H9 (cell line): ENCODE data around the gene RNF114. TPM values are rescaled to one million over a fixed set of nuclear protein-coding genes. Genes with fewer than 3 reads are reported as not detected.

ENCODE experiments used
- DNase-seq: peaks from one replicate; pipeline ENCODE4 v3.0.0-alpha.2; 2017
- H2AFZ ChIP-seq: one replicate; pipeline ENCODE4 v1.6.1; 2013; ENCODE audit warnings: mild to moderate bottlenecking, low read length, control low read depth, moderate library complexity
- H2AK5ac ChIP-seq: 2 replicates; pipeline ENCODE4 v1.6.1; 2013; ENCODE audit warnings: low read length, control low read depth, mixed read lengths; ENCODE audit not compliant: insufficient read length
- H2BK120ac ChIP-seq: one replicate; pipeline ENCODE4 v1.6.1; 2013; ENCODE audit warnings: low read depth, mild to moderate bottlenecking, low read length, control low read depth, inconsistent platforms; ENCODE audit not compliant: poor library complexity, severe bottlenecking
- H2BK12ac ChIP-seq: 2 replicates; pipeline ENCODE4 v1.6.1; 2013; ENCODE audit warnings: low read length, control low read depth, mixed read lengths, low read depth; ENCODE audit not compliant: insufficient read length
- H2BK15ac ChIP-seq: 2 replicates; pipeline ENCODE4 v1.6.1; 2013; ENCODE audit warnings: low read depth, low read length, control low read depth
- H2BK20ac ChIP-seq: one replicate; pipeline ENCODE4 v1.6.1; 2013; ENCODE audit warnings: low read depth, mild to moderate bottlenecking, low read length, control low read depth, inconsistent platforms; ENCODE audit not compliant: poor library complexity, severe bottlenecking
- H2BK5ac ChIP-seq: 2 replicates; pipeline ENCODE4 v1.6.1; 2013; ENCODE audit warnings: low read length, control low read depth, mixed read lengths; ENCODE audit not compliant: insufficient read length
- H3K14ac ChIP-seq: 2 replicates; pipeline ENCODE4 v1.6.1; 2013; ENCODE audit warnings: low read length, control low read depth; ENCODE audit not compliant: insufficient read depth
- H3K18ac ChIP-seq: 2 replicates; pipeline ENCODE4 v1.6.1; 2013; ENCODE audit warnings: low read depth, mild to moderate bottlenecking, mixed read lengths, low read length, control low read depth; ENCODE audit not compliant: insufficient read length
- H3K23ac ChIP-seq: 2 replicates; pipeline ENCODE4 v1.6.1; 2013; ENCODE audit warnings: low read length, control low read depth, mixed read lengths, low read depth; ENCODE audit not compliant: insufficient read length
- H3K23me2 ChIP-seq: 2 replicates; pipeline ENCODE4 v1.6.1; 2013; ENCODE audit warnings: low read depth, mild to moderate bottlenecking, mixed read lengths, low read length, control low read depth; ENCODE audit not compliant: insufficient read length, poor library complexity, severe bottlenecking
- H3K27ac ChIP-seq: 2 replicates; pipeline ENCODE4 v1.5.1; 2013; ENCODE audit warnings: low read length, control low read depth, mixed read lengths, low read depth; ENCODE audit not compliant: insufficient read length
- H3K27me3 ChIP-seq: 2 replicates; pipeline ENCODE4 v1.6.1; 2013; ENCODE audit warnings: low read length, control low read depth, inconsistent platforms; ENCODE audit not compliant: insufficient read depth
- H3K4ac ChIP-seq: 2 replicates; pipeline ENCODE4 v1.6.1; 2013; ENCODE audit warnings: low read depth, mild to moderate bottlenecking, control low read depth, inconsistent platforms, low read length, moderate library complexity
- H3K4me1 ChIP-seq: 2 replicates; pipeline ENCODE4 v1.6.1; 2013; ENCODE audit warnings: low read length, control low read depth, inconsistent platforms; ENCODE audit not compliant: insufficient read depth
- H3K4me2 ChIP-seq: 2 replicates; pipeline ENCODE4 v1.6.1; 2013; ENCODE audit warnings: low read length, control low read depth, mixed read lengths; ENCODE audit not compliant: insufficient read length, insufficient read depth
- H3K56ac ChIP-seq: 2 replicates; pipeline ENCODE4 v1.6.1; 2013; ENCODE audit warnings: low read depth, mild to moderate bottlenecking, mixed read lengths, low read length, control low read depth; ENCODE audit not compliant: insufficient read length
- H3K79me1 ChIP-seq: 2 replicates; pipeline ENCODE4 v1.6.1; 2013; ENCODE audit warnings: low read depth, mild to moderate bottlenecking, moderate library complexity, low read length, control low read depth, inconsistent platforms; ENCODE audit not compliant: insufficient read depth, poor library complexity, severe bottlenecking
- H3K79me2 ChIP-seq: 2 replicates; pipeline ENCODE4 v1.6.1; 2013; ENCODE audit warnings: low read length, control low read depth, inconsistent platforms; ENCODE audit not compliant: insufficient read depth
- H3K9ac ChIP-seq: 2 replicates; pipeline ENCODE4 v1.6.1; 2013; ENCODE audit warnings: low read length, control low read depth, mixed read lengths; ENCODE audit not compliant: insufficient read length; ENCODE audit errors: extremely low read depth
- H3K9me3 ChIP-seq: one replicate; pipeline ENCODE4 v1.6.1; 2013; ENCODE audit warnings: low read depth, low read length, inconsistent platforms; ENCODE audit not compliant: control insufficient read depth
- H3T11ph ChIP-seq: one replicate; pipeline ENCODE4 v1.6.1; 2013; ENCODE audit warnings: mild to moderate bottlenecking, low read length, control low read depth, inconsistent platforms
- H4K20me1 ChIP-seq: one replicate; pipeline ENCODE4 v1.6.1; 2013; ENCODE audit not compliant: control insufficient read depth, insufficient read length, insufficient read depth
- H4K5ac ChIP-seq: 2 replicates; pipeline ENCODE4 v1.6.1; 2013; ENCODE audit warnings: low read depth, mild to moderate bottlenecking, mixed read lengths, low read length, control low read depth; ENCODE audit not compliant: insufficient read length
- H4K8ac ChIP-seq: replicated peaks from 2 replicates; pipeline ENCODE4 v1.6.1; 2013; ENCODE audit warnings: low read length, control low read depth, mixed read lengths, low read depth; ENCODE audit not compliant: insufficient read length
- H4K91ac ChIP-seq: 2 replicates; pipeline ENCODE4 v1.6.1; 2013; ENCODE audit warnings: low read depth, mild to moderate bottlenecking, moderate library complexity, mixed read lengths, low read length, control low read depth; ENCODE audit not compliant: insufficient read length
- H3K27ac Mint-ChIP-seq, 3 experiments: 2 replicates in 2 of 3; 3 replicates in 1 of 3; pipeline ENCODE4 v1.8.0; 2020 to 2021; ENCODE audit warnings: mixed read lengths in 3 of 3, mild to moderate bottlenecking in 1 of 3, moderate library complexity in 1 of 3
- H3K27me3 Mint-ChIP-seq: 2 replicates; pipeline ENCODE4 v1.8.0; 2021; ENCODE audit warnings: low read depth, mild to moderate bottlenecking, moderate library complexity, mixed read lengths
- H3K36me3 Mint-ChIP-seq, 3 experiments: 2 replicates in 2 of 3; 3 replicates in 1 of 3; pipeline ENCODE4 v1.8.0; 2020 to 2021; ENCODE audit warnings: low read depth in 3 of 3, mixed read lengths in 3 of 3; ENCODE audit not compliant: insufficient read depth in 1 of 3
- H3K4me1 Mint-ChIP-seq, 2 experiments: 2 replicates each; pipeline ENCODE4 v1.8.0; 2020; ENCODE audit warnings: mixed read lengths in 2 of 2
- H3K4me3 Mint-ChIP-seq, 2 experiments: 2 replicates in 1 of 2; 3 replicates in 1 of 2; pipeline ENCODE4 v1.8.0; 2020 to 2021; ENCODE audit warnings: mild to moderate bottlenecking in 2 of 2, mixed read lengths in 2 of 2, moderate library complexity in 1 of 2
- H3K9me3 Mint-ChIP-seq, 2 experiments: 2 replicates in 1 of 2; 3 replicates in 1 of 2; pipeline ENCODE4 v1.8.0; 2020; ENCODE audit warnings: mild to moderate bottlenecking in 2 of 2, mixed read lengths in 2 of 2, moderate library complexity in 1 of 2
- CTCF ChIP-seq: fragments of 200-600 bp; sonication (generic); conservative IDR thresholded peaks from 3 replicates; pipeline ENCODE4 v1.8.0; 2021; ENCODE audit warnings: antibody characterized with exemption, mild to moderate bottlenecking
- WGBS: extraction: QIAGEN DNeasy Blood & Tissue Kit; methylation state at CpG from one replicate; pipeline ENCODE4 v1.1.7; 2013; ENCODE audit warnings: missing lambda C conversion rate, low lambda C conversion rate, mixed read lengths; ENCODE audit not compliant: insufficient read length; ENCODE audit errors: extremely low coverage; 5-methylcytosine and 5-hydroxymethylcytosine counted together
- total RNA-seq: library from RNA; stranded (reverse); gene quantifications from 2 replicates; pipeline ENCODE4 v1.2.1, GENCODE V29; 2021

The RNF114 gene
- total RNA-seq, 1 experiment from 2014 or later = 75.5 TPM

- Histone ChIP-seq H3K79me2 (no peaks in the 10 kb centered on the region), H3K56ac (no peak overlapping the region), H3K9ac (no peak overlapping the region), H3K23ac (no peak overlapping the region), H2BK15ac (no peak overlapping the region), H3K9me3 (no peaks in the 10 kb centered on the region), H3K18ac (no peak overlapping the region), H3K79me1 (no peaks in the 10 kb centered on the region), H2BK5ac (no peak overlapping the region), H4K5ac (no peak overlapping the region), H2BK12ac (no peak overlapping the region), H3K4ac (no peak overlapping the region), H2AK5ac (no peak overlapping the region), H2BK20ac (no peak overlapping the region), H2BK120ac (no peak overlapping the region), H3K27me3 (peaks cover 2% of the 10 kb centered on the region; the same call in 1 of the 2 replicates), H4K91ac (no peak overlapping the region), H4K20me1 (no peaks in the 10 kb centered on the region), H3K23me2 (peaks cover 14% of the 10 kb centered on the region), H2AFZ (no peak overlapping the region), H4K8ac (no peak overlapping the region), H3K27ac (no peak overlapping the region), H3K4me1 (peaks cover 4% of the 10 kb centered on the region), H3K4me2 (no peak overlapping the region), H3K14ac (no peak overlapping the region), H3T11ph (no peak overlapping the region)
- TF ChIP-seq CTCF = no peak
- WGBS = no CpG with 5 or more reads among the region's 3 CpGs
- Mint-ChIP-seq H3K9me3 (no peaks in the 10 kb centered on the region; a peak in 1 of 5 replicates), H3K27ac (no peak overlapping the region), H3K27me3 (peaks cover 38% of the 10 kb centered on the region), H3K4me1 (peaks cover 41 to 49% of the 10 kb centered on the region in 2 experiments), H3K36me3 (peaks cover 0 to 1% (median 0%) of the 10 kb centered on the region in 3 experiments; a peak in 3 of 7 replicates), H3K4me3 (peak overlapping the region; percentile 24 to 31; a peak in 1 of 5 replicates)
- no peak for DNase-seq
Observed at GRCh38 chr20:49978685-49979029, 42.5 kb downstream of the RNF114 start.
